PC-9 (cell line): ENCODE measurements around the gene SLC22A1. TPM values are rescaled to one million over a fixed set of nuclear protein-coding genes. Genes with fewer than 3 reads are reported as not detected.
"Not testable (repeated sequence)": the region's sequence is repeated elsewhere in the genome, so short reads cannot be mapped to it uniquely, and the experiment has no call there.

ENCODE experiments used
- BruUV-seq: library from RNA; stranded (reverse); fragments of 400-500 nt; replicated peaks from 2 replicates; lab custom pipeline; 2021; lab: Mats Ljungman, UMichigan
- CTCF ChIA-PET: fragments of 300-600 bp; sonication (Branson Sonifier 250); formaldehyde crosslinking; loops from one replicate; lab custom pipeline; 2022; ENCODE audit warnings: antibody characterized with exemption; lab: Charles Lee
- POLR2A ChIA-PET: fragments of 300-600 bp; sonication (Branson Sonifier 250); formaldehyde crosslinking; loops from one replicate; lab custom pipeline; 2022; ENCODE audit warnings: antibody characterized with exemption; ENCODE audit not compliant: unreplicated experiment; lab: Charles Lee
- DNase-seq, 2 experiments: peaks; one replicate each; pipeline versions ENCODE4 v3.0.0 to v3.0.0-alpha.2; 2015 to 2022; ENCODE audit warnings: mixed read lengths in 1 of 2
- H2AFZ ChIP-seq: fragments of 200-600 bp; sonication (generic); 2 replicates; pipeline ENCODE4 v1.8.1; 2017; ENCODE audit warnings: antibody characterized with exemption
- H3F3A ChIP-seq: fragments of 200-600 bp; sonication (generic); 2 replicates; pipeline ENCODE4 v1.8.1; 2017; ENCODE audit warnings: antibody characterized with exemption, mild to moderate bottlenecking, low read depth; ENCODE audit not compliant: insufficient read depth
- H3K27ac ChIP-seq: fragments of 200-600 bp; sonication (generic); 2 replicates; pipeline ENCODE4 v1.6.1; 2016; ENCODE audit warnings: mixed run types
- H3K27me3 ChIP-seq: fragments of 200-600 bp; sonication (generic); 2 replicates; pipeline ENCODE4 v1.6.1; 2016; ENCODE audit warnings: low read depth, mixed run types; ENCODE audit not compliant: insufficient read depth
- H3K36me3 ChIP-seq: fragments of 200-600 bp; sonication (generic); 2 replicates; pipeline ENCODE4 v1.6.1; 2016; ENCODE audit warnings: low read depth, mixed run types
- H3K4me1 ChIP-seq: fragments of 200-600 bp; sonication (generic); replicated peaks from 2 replicates; pipeline ENCODE4 v1.6.1; 2016; ENCODE audit warnings: mixed run types; ENCODE audit not compliant: insufficient read depth
- H3K4me2 ChIP-seq: fragments of 200-600 bp; sonication (generic); 2 replicates; pipeline ENCODE4 v1.6.1; 2017; ENCODE audit warnings: mixed run types
- H3K4me3 ChIP-seq: fragments of 200-600 bp; sonication (generic); 2 replicates; pipeline ENCODE4 v1.6.1; 2016; ENCODE audit warnings: mixed run types
- H3K79me2 ChIP-seq: fragments of 200-600 bp; sonication (generic); 2 replicates; pipeline ENCODE4 v1.6.1; 2017; ENCODE audit warnings: low read depth, mixed run types
- H3K9me2 ChIP-seq: fragments of 200-600 bp; sonication (generic); 2 replicates; pipeline ENCODE4 v1.8.1; 2017; ENCODE audit warnings: mild to moderate bottlenecking; ENCODE audit not compliant: insufficient read depth
- H3K9me3 ChIP-seq: fragments of 200-600 bp; sonication (generic); 2 replicates; pipeline ENCODE4 v1.8.1; 2016; ENCODE audit warnings: low read depth; ENCODE audit not compliant: insufficient read depth
- H4K20me1 ChIP-seq: fragments of 200-600 bp; sonication (generic); 2 replicates; pipeline ENCODE4 v1.8.1; 2017; ENCODE audit not compliant: insufficient read depth
- CTCF ChIP-seq: fragments of 200-600 bp; sonication (generic); conservative IDR thresholded peaks from 2 replicates; pipeline ENCODE4 v1.6.1; 2017; ENCODE audit warnings: mixed run types, antibody characterized with exemption, mild to moderate bottlenecking, moderate library complexity
- EZH2 ChIP-seq: fragments of 200-600 bp; sonication (generic); IDR thresholded peaks from 2 replicates; pipeline ENCODE4 v1.8.0; 2017; ENCODE audit warnings: antibody characterized with exemption, low read depth
- intact Hi-C: fragments of 100-400 bp; cut with micrococcal nuclease; formaldehyde crosslinking; loops from one replicate; pipeline ENCODE4 v1.10.0; 2022; ENCODE audit not compliant: unreplicated experiment
- total RNA-seq: library from RNA; stranded (reverse); gene quantifications from 2 replicates; pipeline ENCODE4 v1.2.3, GENCODE V29; 2021

SLC22A1 gene
- total RNA-seq, 1 experiment from 2014 or later, result not detected

GRCh38 chr6:160132297-160132637 is 10.7 kb downstream of the SLC22A1 start:
- no peaks in the 10 kb centered on the region for H3F3A ChIP-seq
- ChIA-PET CTCF (no interaction called here), POLR2A (no interaction called here)
- H3K27ac ChIP-seq, result no peak overlapping the region
- H3K27me3 ChIP-seq, result no peaks in the 10 kb centered on the region
- H3K36me3 ChIP-seq, result no peaks in the 10 kb centered on the region
- H3K9me3 ChIP-seq, result no peaks in the 10 kb centered on the region
- no peaks in the 10 kb centered on the region for H3K4me1 ChIP-seq
- H2AFZ ChIP-seq, result no peak overlapping the region
- BruUV-seq, result no TSS peak
- no peak overlapping the region for H3K4me3 ChIP-seq
- no peak for DNase-seq
- no peaks in the 10 kb centered on the region for H4K20me1 ChIP-seq
- H3K9me2 ChIP-seq, result no peaks in the 10 kb centered on the region
- intact Hi-C loops, result no loop called here
- no peak for TF ChIP-seq CTCF
- TF ChIP-seq EZH2, result no peak
- no peaks in the 10 kb centered on the region for H3K79me2 ChIP-seq
- no peak overlapping the region for H3K4me2 ChIP-seq

GRCh38 chr6:160132776-160133338 is 11.2 kb downstream of the SLC22A1 start:
- TF ChIP-seq CTCF (no peak), EZH2 (no peak)
- Histone ChIP-seq H3K9me2 (no peaks in the 10 kb centered on the region), H3K4me2 (no peak overlapping the region), H3K36me3 (no peaks in the 10 kb centered on the region), H3K4me1 (no peaks in the 10 kb centered on the region), H3F3A (no peaks in the 10 kb centered on the region), H3K79me2 (no peaks in the 10 kb centered on the region), H3K4me3 (no peak overlapping the region), H4K20me1 (no peaks in the 10 kb centered on the region), H3K27ac (no peak overlapping the region), H2AFZ (no peak overlapping the region), H3K27me3 (no peaks in the 10 kb centered on the region), H3K9me3 (no peaks in the 10 kb centered on the region)
- intact Hi-C loops, result no loop called here
- POLR2A ChIA-PET, result no interaction called here
- no peak for DNase-seq
- CTCF ChIA-PET, result no interaction called here
- BruUV-seq, result no TSS peak

DNA sequence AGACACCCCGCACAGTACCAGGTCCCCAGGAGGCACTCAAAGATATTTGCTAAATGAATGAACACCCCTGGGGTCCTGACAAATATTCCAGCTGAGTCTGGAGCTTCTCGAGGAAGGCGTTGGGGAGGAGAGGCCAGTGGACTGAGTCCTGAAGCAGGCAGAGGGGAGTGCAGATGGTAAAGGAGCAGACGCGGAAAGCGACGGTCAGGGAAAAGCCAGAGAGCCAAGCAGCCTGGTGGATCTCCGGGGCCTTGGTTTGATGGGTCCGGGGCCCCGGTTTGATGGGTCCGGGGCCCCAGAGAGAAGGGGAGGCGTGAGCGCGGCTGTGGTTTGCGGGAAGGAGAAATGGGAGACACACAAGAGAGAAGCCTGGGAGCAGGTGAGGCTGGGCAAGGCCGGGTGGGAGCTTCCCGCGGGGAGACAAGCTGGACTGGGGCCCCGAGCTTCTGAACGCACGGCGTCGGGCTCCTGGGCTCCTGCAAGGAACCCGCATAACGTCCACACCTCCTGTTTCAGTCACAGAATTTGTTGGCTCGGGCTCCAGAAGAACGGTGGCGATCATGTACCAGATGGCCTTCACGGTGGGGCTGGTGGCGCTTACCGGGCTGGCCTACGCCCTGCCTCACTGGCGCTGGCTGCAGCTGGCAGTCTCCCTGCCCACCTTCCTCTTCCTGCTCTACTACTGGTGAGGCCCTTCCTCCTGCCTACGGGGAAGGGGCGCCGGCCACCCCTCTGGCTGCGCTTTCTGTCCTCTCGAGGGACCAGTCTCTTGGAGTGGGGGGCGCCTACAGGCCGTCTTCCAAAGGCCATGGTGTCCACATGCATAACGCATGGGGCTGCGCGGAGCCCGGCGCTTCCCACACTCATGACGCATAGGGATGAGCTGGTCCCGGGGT is 12.1 kb downstream of the SLC22A1 start:
- no peak for DNase-seq
- Histone ChIP-seq H3K4me3 (no peak overlapping the region), H3K79me2 (no peaks in the 10 kb centered on the region), H3K27me3 (no peaks in the 10 kb centered on the region), H3K9me3 (no peaks in the 10 kb centered on the region), H2AFZ (no peak overlapping the region), H3K36me3 (no peaks in the 10 kb centered on the region), H4K20me1 (no peaks in the 10 kb centered on the region), H3K4me1 (peaks cover 4% of the 10 kb centered on the region), H3F3A (peaks cover 5% of the 10 kb centered on the region; the same call in 1 of the 2 replicates), H3K9me2 (no peaks in the 10 kb centered on the region), H3K4me2 (no peak overlapping the region), H3K27ac (no peak overlapping the region)
- intact Hi-C loops, result no loop called here
- no peak for TF ChIP-seq EZH2
- no peak for TF ChIP-seq CTCF
- ChIA-PET POLR2A (no interaction called here), CTCF (no interaction called here)
- no TSS peak for BruUV-seq

DNA sequence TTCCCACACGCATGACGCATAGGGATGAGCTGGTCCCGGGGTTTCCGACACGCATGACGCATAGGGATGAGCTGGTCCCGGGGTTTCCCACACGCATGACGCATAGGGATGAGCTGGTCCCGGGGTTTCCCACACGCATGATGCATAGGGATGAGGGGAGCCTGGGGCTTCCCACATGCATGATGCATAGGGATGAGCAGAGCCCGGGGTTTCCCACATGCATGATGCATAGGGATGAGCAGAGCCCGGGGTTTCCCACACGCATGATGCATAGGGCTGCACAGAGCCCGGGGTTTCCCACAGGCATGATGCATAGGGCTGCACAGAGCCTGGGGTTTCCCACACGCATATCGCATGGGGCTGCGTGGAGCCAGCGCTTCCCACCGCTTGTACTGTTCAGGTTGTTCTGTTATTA is 12.7 kb downstream of the SLC22A1 start:
- H3K79me2 ChIP-seq, POLR2A ChIA-PET, intact Hi-C loops, BruUV-seq, H2AFZ ChIP-seq, H3K4me3 ChIP-seq, H3K9me3 ChIP-seq, H3K36me3 ChIP-seq, H3K9me2 ChIP-seq, DNase-seq, H3K27ac ChIP-seq, H3K27me3 ChIP-seq, CTCF ChIA-PET, H3K4me2 ChIP-seq, H4K20me1 ChIP-seq: not testable (repeated sequence)
- Histone ChIP-seq H3F3A (peaks cover 10% of the 10 kb centered on the region; the same call in 1 of the 2 replicates), H3K4me1 (peaks cover 11% of the 10 kb centered on the region)
